GM18508 (cell line): Measurements from ENCODE around the gene PYGM.

Experiments used
- ATAC-seq: cut with Tn5 transposase; IDR thresholded peaks from one replicate; pipeline ENCODE4 v1.9.1; 2021; ENCODE audit warnings: moderate number of reproducible peaks; ENCODE audit not compliant: insufficient read depth, unreplicated experiment

Gene PYGM

GRCh38 chr11:64759722-64760719 is at the start of gene PYGM:
Gene PYGM, minus strand, starts transcription at chr11:64759974. Its CDS starts 76 bp downstream, at chr11:64759898.
- ATAC-seq = no peak

DNA sequence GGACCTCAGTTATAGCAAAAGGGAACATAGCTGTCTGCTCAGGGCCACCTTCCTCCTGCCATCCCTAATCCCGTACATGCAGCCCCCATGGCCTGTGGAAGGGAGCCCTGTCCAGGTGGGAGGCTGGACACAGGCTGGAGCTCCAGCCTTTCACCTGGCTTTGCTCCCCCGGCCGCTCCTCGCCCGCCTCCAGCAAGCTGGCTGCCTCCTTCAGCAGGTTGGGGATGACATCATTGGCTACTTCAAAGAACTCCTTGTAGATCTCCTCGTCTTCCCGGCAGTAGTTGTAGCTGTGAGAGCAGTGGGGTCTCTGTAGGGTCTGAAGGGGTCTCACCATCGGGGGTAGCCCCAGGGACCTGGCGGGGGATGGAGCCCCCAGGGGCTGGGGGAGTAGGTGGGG is 45.7 kb upstream of the PYGM start:
- no peak for ATAC-seq

- ATAC-seq = no peak
Observed at GRCh38 chr11:64804346-64805210, 44.8 kb upstream of the PYGM start.

- ATAC-seq = no peak
Observed at GRCh38 chr11:64803846-64804345, 44.1 kb upstream of the PYGM start.

- ATAC-seq = no peak
Observed at GRCh38 chr11:64803158-64803845, 43.5 kb upstream of the PYGM start, which contains the start of gene MAP4K2. Gene MAP4K2, minus strand, starts transcription at chr11:64803214. Its CDS starts 65 bp downstream, at chr11:64803149.

DNA sequence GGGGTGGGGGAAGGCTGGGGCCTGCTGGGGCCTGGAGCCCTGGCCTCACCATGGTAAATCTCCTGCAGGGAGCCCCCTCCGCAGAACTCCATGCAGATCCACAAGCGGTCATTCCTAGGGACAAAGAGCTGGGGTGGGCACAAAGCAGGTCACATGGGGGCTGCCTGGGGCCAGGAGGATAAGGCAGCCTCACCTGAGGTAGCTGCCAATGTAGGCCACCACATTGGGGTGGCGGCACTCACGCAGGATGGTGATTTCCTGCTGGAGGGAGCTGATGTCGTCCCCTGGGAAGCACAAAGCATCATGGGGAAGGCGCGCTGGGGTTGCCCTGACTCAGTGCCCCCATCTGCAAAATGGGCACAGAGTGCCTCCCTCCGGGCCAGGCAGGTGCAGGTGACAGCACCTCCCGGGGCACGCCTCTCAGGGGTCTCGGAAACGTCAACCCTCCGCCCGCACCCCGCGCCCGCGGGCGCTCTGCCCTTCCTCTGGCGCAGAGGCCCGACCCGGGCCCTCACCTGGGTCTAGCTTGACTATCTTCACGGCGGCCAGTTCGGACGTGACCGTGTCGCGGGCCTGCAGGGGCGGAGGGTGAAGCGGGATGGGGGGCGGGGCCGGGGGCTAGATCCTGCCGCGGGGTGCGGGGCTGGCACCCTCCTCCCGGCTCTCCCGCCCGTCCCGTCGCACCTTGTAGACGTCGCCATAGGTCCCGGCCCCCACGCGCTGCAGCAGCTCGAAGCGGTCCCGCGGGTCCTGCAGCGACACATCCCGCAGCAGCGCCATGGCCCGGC is 42.8 kb upstream of the PYGM start:
- ATAC-seq = no peak

- ATAC-seq = no peak
Observed at GRCh38 chr11:64801561-64802369, 42.0 kb upstream of the PYGM start.

- ATAC-seq = no peak
Observed at GRCh38 chr11:64801158-64801464, 41.3 kb upstream of the PYGM start.

DNA sequence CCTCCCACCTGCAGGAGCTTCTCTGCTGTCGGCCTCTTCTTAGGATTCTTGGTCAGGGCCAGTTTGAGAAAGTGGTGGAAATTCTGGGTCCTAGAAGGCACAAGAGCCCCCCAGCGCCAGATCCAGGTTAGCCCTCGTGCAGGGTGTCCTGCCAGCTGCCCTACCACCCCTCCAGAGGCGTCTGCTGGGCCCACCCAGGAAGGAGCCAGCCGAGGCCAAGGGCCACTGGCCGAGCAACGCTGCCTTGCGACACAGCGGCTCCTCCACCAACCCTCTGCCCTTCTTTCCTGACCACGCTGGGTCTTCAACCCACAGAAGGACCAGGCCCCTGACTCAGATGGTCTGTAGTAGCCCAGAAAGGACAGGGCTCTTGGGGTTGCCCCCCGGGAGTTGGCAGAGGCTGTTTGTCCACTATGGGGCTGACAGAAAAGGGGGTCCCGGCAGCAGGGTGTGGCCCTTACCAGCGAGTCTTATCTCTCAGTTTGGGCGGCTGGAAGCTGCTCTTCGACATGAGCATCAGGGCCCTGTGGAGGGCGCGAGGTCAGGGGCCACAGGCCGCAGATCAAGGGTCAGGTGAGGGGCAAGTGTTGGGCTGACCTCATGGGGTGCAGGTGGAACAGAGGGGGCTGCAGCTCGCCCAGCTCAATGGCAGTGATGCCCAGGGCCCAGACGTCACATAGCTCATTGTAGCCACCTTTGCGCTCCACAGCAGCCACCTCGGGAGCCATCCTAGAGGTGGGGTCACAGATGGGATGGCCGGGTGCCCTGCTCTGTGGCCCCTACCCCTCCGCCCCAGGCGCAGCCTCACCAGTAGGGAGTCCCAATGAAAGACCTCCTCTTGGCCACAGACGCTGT is 40.8 kb upstream of the PYGM start:
- no peak for ATAC-seq

DNA sequence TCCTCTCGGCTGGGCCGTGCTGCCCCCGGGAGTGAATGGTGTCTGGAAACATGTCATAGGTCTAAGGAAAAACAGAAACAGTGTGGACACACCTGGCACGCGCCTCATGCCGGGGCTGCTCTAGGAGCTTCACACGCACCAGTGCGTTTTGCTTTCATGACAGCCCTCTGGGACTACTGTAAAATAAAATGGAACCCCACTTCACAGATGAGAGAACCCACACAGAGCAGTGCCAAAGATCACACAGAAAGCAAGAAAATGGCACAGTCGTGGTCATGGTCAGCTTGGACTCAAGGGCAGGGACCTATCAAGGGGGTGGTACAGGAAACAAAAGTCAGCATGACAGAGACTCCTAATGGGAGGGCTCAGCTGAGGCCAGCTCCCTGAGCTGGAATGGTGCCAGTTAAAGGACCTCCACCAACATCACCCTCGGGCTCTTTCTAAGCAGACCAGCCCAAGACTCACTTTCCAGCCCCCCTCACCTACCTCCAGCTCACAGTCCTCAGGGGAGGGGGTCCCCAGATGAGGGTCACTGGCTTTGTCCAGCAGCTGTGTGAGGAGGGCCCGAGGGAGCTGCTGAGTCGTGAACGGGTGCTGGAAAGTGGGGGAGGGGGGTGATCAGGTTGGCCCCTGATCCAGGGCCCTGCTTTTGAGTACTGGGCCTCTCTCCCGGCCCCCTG is 40.0 kb upstream of the PYGM start:
- ATAC-seq = no peak

GRCh38 chr11:64799256-64799622 is 39.5 kb upstream of the PYGM start:
- ATAC-seq = no peak

GRCh38 chr11:64796757-64797541 is 37.2 kb upstream of the PYGM start:
- ATAC-seq = no peak

DNA sequence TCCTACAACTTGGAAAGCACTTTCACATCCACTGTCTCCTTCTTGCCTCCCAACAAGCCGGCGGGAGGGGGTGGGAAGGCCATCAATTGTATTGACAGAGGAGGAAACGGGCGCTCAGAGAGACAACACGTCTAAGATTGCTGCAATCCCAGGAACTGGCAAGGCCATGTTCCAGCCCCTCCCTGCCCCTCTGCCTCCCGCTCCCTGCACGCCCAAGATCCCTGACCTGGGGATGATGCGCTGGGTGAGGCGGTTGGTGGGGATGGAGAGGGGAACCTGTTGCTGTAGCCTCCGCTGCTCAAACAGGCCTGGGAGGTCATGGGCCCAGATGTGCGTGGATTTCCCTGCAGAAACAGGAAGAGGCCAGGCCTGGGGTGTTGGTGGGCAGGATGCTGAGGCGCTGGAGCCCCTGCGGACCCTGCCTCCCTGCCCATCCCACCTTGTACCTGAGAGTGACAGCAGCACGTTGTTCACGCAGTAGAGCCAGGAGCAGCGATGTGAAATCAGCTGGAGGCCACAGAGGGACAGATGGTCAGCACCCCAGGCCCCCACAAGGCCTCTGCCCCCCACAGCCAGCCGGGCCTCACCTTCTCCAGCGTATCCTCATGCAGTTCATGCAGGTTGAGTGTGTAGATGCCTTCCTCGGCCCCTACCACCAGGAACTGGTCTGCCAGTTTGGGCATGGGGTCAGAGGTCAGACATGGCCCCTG is 36.4 kb upstream of the PYGM start:
- ATAC-seq = no peak

DNA sequence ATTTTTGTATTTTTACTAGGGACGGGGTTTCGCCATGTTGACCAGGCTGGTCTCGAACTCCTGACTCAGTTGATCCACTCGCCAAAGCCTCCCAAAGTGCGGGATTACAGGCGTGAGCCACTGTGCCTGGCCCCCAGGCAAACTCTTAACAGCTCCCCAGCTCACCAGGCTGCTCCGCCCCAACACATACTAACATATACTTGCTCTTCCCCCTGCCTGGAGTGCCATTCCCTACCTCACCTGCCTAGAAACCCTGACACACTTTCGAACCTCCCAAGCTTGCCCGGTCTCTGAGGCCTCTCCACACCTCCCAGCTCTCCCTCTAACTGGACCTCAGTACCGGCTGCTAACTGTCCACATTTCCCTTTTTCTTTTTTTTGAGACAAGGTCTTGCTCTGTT is 34.8 kb upstream of the PYGM start:
- no peak for ATAC-seq

- no peak for ATAC-seq
Observed at GRCh38 chr11:64793271-64794160, 33.7 kb upstream of the PYGM start.
